ENCODE measurements around the gene CYTH4. TPM values are rescaled to one million over a fixed set of nuclear protein-coding genes. Genes with fewer than 3 reads are reported as not detected.

The CYTH4 gene
- total RNA-seq, 2 donors from 2014 or later = 50.8 to 78.0 TPM

- H3K9me3 ChIP-seq = no peaks in the 10 kb centered on the region
- DNase-seq (ENCODE audit: low spot score) = no peak
- no peak overlapping the region for H3K27ac ChIP-seq
- H3K4me1 ChIP-seq (ENCODE audit: control insufficient read depth in 1 of 2, low read depth in 2 of 2) = no peaks in the 10 kb centered on the region
- TF ChIP-seq CTCF (IDR thresholded peaks at IDR 0.05) = no peak
- ATAC-seq (ENCODE audit: insufficient number of reproducible peaks, low FRiP score, low read depth) = no peak
- no peaks in the 10 kb centered on the region for H3K36me3 ChIP-seq
- no peak overlapping the region for H3K4me3 ChIP-seq
- no peaks in the 10 kb centered on the region for H3K27me3 ChIP-seq (replicated peaks; ENCODE audit: insufficient read depth)
Measured at GRCh38 chr22:37300551-37301017, 18.3 kb downstream of the CYTH4 start.

GRCh38 chr22:37301144-37301830 lies 19.0 kb downstream of the CYTH4 start:
- no peaks in the 10 kb centered on the region for H3K36me3 ChIP-seq
- H3K4me3 ChIP-seq = no peak overlapping the region
- no peaks in the 10 kb centered on the region for H3K27me3 ChIP-seq (replicated peaks; ENCODE audit: insufficient read depth)
- H3K9me3 ChIP-seq = no peaks in the 10 kb centered on the region
- no peak for TF ChIP-seq CTCF (IDR thresholded peaks at IDR 0.05)
- H3K27ac ChIP-seq = no peak overlapping the region
- no peaks in the 10 kb centered on the region for H3K4me1 ChIP-seq (ENCODE audit: control insufficient read depth in 1 of 2, low read depth in 2 of 2)
- DNase-seq (ENCODE audit: low spot score) (no peak), ATAC-seq (ENCODE audit: insufficient number of reproducible peaks, low FRiP score, low read depth) (no peak)

GRCh38 chr22:37302674-37303555 lies 20.6 kb downstream of the CYTH4 start:
- TF ChIP-seq CTCF (IDR thresholded peaks at IDR 0.05) = no peak
- no peaks in the 10 kb centered on the region for H3K9me3 ChIP-seq
- no peak overlapping the region for H3K27ac ChIP-seq
- DNase-seq (ENCODE audit: low spot score) = no peak
- no peaks in the 10 kb centered on the region for H3K36me3 ChIP-seq
- peaks cover 12 to 15% of the 10 kb centered on the region in 2 donors for H3K4me1 ChIP-seq (ENCODE audit: control insufficient read depth in 1 of 2, low read depth in 2 of 2)
- no peak overlapping the region for H3K4me3 ChIP-seq
- H3K27me3 ChIP-seq (replicated peaks; ENCODE audit: insufficient read depth) = no peaks in the 10 kb centered on the region
- ATAC-seq (ENCODE audit: insufficient number of reproducible peaks, low FRiP score, low read depth) = no peak

GRCh38 chr22:37303821-37304274 lies 21.5 kb downstream of the CYTH4 start:
- DNase-seq (ENCODE audit: low spot score) = peak; percentile 28
- no peak overlapping the region for H3K4me3 ChIP-seq
- no peak for ATAC-seq (ENCODE audit: insufficient number of reproducible peaks, low FRiP score, low read depth)

More at GRCh38 chr22:37303821-37304274, 21.5 kb downstream of the CYTH4 start:
- Histone ChIP-seq H3K27ac (no peak overlapping the region), H3K36me3 (no peaks in the 10 kb centered on the region), H3K9me3 (no peaks in the 10 kb centered on the region), H3K27me3 (replicated peaks; ENCODE audit: insufficient read depth) (no peaks in the 10 kb centered on the region), H3K4me1 (ENCODE audit: control insufficient read depth in 1 of 2, low read depth in 2 of 2) (peaks cover 14 to 22% of the 10 kb centered on the region in 2 donors)
- TF ChIP-seq CTCF (IDR thresholded peaks at IDR 0.05) = no peak

All from thoracic aorta (tissue), 2 donors.